Activated CD8-positive, alpha-beta T cell treated with anti-CD3 and anti-CD28 coated beads for 36 hours (primary cell): ENCODE results near the gene FANCC. TPM values are rescaled to one million over a fixed set of nuclear protein-coding genes. Genes with fewer than 3 reads are reported as not detected.

Source experiments
- ATAC-seq: fragments of 200-7000 bp; cut with Tn5 transposase; one replicate; pipeline ENCODE4 v1.10.0; 2021; ENCODE audit warnings: mild to moderate bottlenecking, moderate library complexity
- CTCF ChIA-PET: fragments of 350-600 bp; sonication (Branson Sonifier 250); formaldehyde crosslinking; loops from one replicate; lab custom pipeline; 2021; ENCODE audit warnings: antibody characterized with exemption; lab: Charles Lee
- POLR2A ChIA-PET: fragments of 350-600 bp; sonication (Branson Sonifier 250); formaldehyde crosslinking; loops from one replicate; lab custom pipeline; 2021; ENCODE audit warnings: antibody characterized with exemption; lab: Charles Lee
- DNase-seq: peaks from one replicate; pipeline ENCODE4 v3.0.0-alpha.2; 2020
- H3K27ac Mint-ChIP-seq: one replicate; pipeline ENCODE4 v1.8.0; 2021; ENCODE audit warnings: mild to moderate bottlenecking, mixed read lengths
- H3K27me3 Mint-ChIP-seq: one replicate; pipeline ENCODE4 v1.8.0; 2021; ENCODE audit warnings: mixed read lengths
- H3K36me3 Mint-ChIP-seq: one replicate; pipeline ENCODE4 v1.8.0; 2021; ENCODE audit warnings: low read depth, mixed read lengths
- H3K4me1 Mint-ChIP-seq: one replicate; pipeline ENCODE4 v1.8.0; 2021; ENCODE audit warnings: low read depth, mixed read lengths
- H3K4me3 Mint-ChIP-seq: one replicate; pipeline ENCODE4 v1.8.0; 2021; ENCODE audit warnings: mild to moderate bottlenecking, moderate library complexity, mixed read lengths
- H3K9me3 Mint-ChIP-seq: one replicate; pipeline ENCODE4 v1.8.0; 2021; ENCODE audit warnings: mixed read lengths
- intact Hi-C: fragments of 100-400 bp; cut with micrococcal nuclease; formaldehyde crosslinking; loops from one replicate; pipeline ENCODE4 v1.10.0; 2022
- total RNA-seq, 2 experiments: library from RNA; stranded (reverse); gene quantifications; one replicate each; pipeline ENCODE4 v1.2.3, GENCODE V29; 2021
- TF ChIP-seq, protein P1 (sequence below): fragments of 200-600 bp; IDR thresholded peaks from one replicate; pipeline ENCODE4 v1.8.0; 2022; ENCODE audit warnings: antibody characterized with exemption, mild to moderate bottlenecking

FANCC gene
- total RNA-seq, 2 experiments from 2014 or later: 11.5 to 12.4 TPM

DNA sequence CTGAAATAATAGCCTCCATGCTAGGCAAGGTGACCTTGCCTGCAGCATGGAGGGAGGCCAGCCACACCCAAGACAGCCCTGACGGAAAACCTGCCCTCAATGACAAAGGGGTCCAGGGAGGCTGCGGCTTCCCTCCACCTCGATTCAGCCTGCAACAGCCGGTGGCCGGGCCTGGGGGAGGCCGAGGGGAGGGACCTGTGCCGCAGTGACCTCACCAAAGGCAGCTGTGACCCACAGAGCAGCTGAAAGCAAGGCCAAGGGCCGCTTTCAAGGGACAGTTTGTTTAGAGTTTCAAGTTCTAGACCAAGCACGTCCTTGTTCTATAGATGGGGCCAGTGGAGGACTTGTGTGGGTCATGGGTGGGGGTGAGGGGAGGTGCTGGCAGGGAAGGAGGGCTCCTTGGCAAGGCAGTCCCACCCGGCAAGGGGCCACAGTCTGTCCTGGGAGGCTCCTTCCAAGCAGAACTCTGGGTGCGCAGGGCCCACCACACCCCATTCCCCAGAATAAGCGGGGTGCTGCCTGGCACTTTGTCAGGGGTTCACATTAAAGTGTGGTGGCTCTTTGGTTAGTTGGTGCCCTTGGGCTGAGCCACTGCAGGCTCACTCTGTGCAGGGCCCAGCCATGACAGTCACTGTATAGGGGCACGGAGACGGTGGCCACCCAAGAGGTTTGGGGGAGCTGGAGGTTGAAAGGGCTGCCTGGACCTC, 226.5 kb downstream of the FANCC start:
- intact Hi-C loops: no loop called here
- TF ChIP-seq, protein P1, sequence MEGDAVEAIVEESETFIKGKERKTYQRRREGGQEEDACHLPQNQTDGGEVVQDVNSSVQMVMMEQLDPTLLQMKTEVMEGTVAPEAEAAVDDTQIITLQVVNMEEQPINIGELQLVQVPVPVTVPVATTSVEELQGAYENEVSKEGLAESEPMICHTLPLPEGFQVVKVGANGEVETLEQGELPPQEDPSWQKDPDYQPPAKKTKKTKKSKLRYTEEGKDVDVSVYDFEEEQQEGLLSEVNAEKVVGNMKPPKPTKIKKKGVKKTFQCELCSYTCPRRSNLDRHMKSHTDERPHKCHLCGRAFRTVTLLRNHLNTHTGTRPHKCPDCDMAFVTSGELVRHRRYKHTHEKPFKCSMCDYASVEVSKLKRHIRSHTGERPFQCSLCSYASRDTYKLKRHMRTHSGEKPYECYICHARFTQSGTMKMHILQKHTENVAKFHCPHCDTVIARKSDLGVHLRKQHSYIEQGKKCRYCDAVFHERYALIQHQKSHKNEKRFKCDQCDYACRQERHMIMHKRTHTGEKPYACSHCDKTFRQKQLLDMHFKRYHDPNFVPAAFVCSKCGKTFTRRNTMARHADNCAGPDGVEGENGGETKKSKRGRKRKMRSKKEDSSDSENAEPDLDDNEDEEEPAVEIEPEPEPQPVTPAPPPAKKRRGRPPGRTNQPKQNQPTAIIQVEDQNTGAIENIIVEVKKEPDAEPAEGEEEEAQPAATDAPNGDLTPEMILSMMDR: no peak
- no peaks in the 10 kb centered on the region for H3K36me3 Mint-ChIP-seq
- POLR2A ChIA-PET: no interaction called here
- H3K4me1 Mint-ChIP-seq: peaks cover 7% of the 10 kb centered on the region
- H3K27ac Mint-ChIP-seq: no peak overlapping the region
- CTCF ChIA-PET: no interaction called here
- H3K4me3 Mint-ChIP-seq: no peak overlapping the region
- H3K9me3 Mint-ChIP-seq: no peaks in the 10 kb centered on the region
- DNase-seq (no peak), ATAC-seq (no peak)
- H3K27me3 Mint-ChIP-seq: no peaks in the 10 kb centered on the region

DNA sequence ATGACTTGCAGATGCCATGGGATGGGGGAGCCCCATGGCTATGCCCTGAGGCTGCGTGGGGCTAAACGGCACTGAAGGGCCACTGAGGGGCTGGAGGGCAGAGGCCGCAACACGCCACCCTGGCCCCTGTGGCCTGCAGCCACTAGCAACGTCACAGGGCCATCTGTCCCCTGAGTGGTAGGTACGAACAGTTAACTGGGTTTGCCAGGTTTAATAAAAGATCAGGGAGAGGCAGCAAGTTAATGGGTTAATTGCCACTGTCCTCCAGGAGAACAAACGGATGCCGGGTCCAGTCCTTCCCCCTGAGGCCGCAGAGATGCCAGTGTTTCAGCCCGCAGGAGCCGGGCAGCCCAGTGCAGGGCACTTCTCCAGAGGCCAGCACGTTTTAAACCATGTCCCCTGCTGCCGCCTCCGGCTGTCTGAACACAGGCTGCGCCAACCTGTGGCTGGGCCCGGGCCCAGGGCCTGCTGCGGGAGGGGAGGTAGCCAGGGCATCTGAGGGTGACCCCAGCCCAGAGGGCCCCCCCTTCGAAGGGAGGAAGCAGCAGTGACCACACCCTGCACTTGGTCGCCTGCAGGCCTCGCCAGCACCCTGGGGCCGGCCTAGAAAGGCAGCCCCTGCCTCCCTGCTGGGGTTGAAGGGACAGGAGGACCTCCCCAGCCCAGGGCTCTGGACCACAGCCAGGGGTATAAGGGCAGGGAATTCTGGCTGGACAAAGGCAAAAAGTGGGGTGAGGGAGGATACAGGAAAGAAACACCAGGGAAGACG, 227.3 kb downstream of the FANCC start:
- ChIA-PET POLR2A (no interaction called here), CTCF (no interaction called here)
- ATAC-seq: no peak
- Mint-ChIP-seq H3K9me3 (no peaks in the 10 kb centered on the region), H3K36me3 (no peaks in the 10 kb centered on the region), H3K4me1 (peaks cover 7% of the 10 kb centered on the region), H3K4me3 (no peak overlapping the region), H3K27ac (no peak overlapping the region), H3K27me3 (no peaks in the 10 kb centered on the region)
- intact Hi-C loops: no loop called here
- TF ChIP-seq, protein P1: no peak
- DNase-seq: no peak

DNA sequence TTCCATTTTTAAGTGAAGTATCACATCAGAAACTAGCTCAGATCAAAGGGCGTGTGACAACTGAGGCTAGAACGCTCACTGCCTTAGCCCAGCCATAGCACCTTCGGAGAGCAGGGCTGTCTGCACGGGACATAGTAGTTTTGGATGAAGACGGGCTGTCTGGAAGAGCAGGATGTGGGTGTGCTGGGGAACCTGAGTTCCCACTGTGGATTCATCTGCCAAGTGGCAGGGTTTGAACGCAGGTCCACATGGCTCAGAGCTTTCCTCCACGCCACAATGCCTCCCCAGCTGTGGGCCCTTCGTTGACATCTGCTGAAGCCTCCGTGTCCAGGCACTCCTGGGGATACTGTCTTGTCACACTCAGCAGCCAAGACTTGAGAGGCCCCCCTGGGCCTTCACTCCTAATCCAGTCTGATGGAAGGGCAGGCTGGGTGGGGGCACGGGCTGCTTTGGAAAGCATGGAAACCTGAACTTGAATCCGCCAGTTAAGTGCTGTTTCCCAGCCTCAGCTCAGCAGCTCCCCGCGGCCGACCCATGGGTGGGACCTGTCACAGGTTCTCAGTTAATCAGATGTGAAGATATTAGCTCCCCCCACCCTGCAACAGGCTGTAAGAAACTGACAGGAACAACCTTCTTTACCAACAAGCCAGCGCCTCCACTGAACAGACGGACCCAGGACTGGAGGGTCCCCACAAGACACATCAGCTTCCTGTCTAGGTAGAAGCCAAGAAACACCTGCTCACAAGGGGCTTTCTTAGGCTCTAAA, 228.1 kb downstream of the FANCC start:
- H3K4me1 Mint-ChIP-seq: peaks cover 7% of the 10 kb centered on the region
- no peak for ATAC-seq
- DNase-seq: no peak
- intact Hi-C loops: no loop called here
- POLR2A ChIA-PET: no interaction called here
- no peaks in the 10 kb centered on the region for H3K9me3 Mint-ChIP-seq
- H3K27me3 Mint-ChIP-seq: no peaks in the 10 kb centered on the region
- CTCF ChIA-PET: no interaction called here
- no peak overlapping the region for H3K4me3 Mint-ChIP-seq
- H3K27ac Mint-ChIP-seq: no peak overlapping the region
- H3K36me3 Mint-ChIP-seq: no peaks in the 10 kb centered on the region
- TF ChIP-seq, protein P1: no peak

DNA sequence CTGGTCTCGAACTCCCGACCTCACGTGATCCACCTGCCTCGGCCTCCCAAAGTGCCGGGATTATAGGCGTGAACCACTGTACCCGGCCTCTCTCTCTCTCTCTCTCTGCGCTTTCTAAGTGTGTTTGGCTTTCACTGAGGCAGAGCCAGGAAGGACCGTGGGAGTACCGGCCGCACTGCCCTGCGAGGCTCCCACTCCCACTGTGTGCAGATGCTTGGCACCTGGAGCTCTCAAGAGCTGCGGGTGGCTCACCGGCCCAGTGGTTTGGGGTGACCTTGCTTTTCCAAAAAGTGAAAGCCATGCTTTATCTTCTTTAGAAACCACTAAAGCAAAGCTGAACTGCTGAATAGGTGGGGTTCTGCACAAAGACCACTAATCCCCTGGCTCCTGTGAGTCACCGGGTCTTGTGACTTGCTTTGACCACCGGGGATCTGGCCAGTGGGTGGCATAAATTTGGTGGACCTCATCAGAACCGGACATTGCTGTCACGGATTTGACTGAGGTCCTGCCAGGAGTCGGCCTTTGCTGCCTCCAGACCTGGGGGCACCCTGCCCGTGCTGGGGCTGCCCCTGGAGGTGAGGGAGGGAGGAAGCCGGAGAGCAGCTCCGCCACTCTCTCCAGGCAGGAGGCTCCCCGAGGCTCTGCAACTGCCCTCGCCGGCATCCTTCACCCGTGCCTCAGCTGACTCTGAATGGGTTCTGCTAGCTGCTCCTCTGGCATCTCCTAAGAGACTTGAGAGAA, 228.9 kb downstream of the FANCC start:
- TF ChIP-seq, protein P1: no peak
- intact Hi-C loops: no loop called here
- Mint-ChIP-seq H3K36me3 (peaks cover 2% of the 10 kb centered on the region), H3K9me3 (no peaks in the 10 kb centered on the region), H3K4me1 (peaks cover 7% of the 10 kb centered on the region), H3K27me3 (no peaks in the 10 kb centered on the region), H3K27ac (no peak overlapping the region), H3K4me3 (no peak overlapping the region)
- no peak for DNase-seq
- POLR2A ChIA-PET: no interaction called here
- CTCF ChIA-PET: interaction anchor here (1.0 kb wide), 1 partner anchor 407 kb away, joined by 3 read pairs; no protein-coding TSS in a partner anchor
- ATAC-seq: no peak
